ENCODE data around the gene HSD11B2.
"Not testable (repeated sequence)": the region's sequence is repeated elsewhere in the genome, so short reads cannot be mapped to it uniquely, and the experiment has no call there.

Gene HSD11B2

DNA sequence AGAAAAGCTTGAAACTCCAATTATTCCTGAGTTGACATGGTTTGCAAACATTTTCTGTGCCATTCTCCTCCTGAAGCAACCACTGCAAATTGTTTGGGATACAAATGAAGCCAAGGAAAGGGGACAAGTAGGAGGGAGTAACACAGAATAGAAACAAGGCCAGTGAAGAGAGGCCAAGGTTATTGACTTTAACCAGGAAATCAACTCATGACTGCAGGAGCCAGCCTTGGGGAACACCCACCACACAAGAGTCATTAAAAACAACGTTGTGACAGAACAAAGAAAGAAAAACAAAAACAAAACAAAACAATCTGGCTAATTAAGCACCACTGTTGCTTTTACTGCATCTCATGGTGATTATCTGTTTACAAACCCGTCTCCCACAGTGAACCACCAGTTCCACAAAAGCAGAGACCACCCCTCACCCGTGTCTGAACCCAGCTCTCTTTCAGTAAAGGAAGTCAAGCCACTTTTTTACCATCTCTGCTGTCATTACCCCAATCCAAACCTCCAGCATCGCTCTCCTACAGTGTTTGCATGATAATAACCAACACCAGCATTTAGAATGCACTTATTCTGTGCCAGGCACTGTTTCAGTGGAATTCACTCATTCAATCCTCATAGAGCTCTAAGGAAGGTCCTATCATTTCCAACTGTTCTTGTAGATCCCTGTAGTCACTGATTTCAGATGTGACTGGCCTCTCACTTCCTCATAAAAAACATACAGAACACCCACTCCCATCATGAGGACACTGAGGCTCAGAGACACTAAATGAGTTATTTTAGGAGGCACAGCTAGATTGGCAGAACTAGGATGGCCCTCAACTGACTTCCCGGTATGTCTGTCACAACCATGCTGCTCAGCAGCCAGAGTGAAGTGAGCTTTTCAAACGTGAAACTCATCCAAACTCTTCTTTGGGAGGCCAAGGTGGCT is 16.7 kb upstream of the HSD11B2 start:
- in situ Hi-C loops (cut with MboI; ENCODE audit: low sequenced_read_pairs) = no loop called here

DNA sequence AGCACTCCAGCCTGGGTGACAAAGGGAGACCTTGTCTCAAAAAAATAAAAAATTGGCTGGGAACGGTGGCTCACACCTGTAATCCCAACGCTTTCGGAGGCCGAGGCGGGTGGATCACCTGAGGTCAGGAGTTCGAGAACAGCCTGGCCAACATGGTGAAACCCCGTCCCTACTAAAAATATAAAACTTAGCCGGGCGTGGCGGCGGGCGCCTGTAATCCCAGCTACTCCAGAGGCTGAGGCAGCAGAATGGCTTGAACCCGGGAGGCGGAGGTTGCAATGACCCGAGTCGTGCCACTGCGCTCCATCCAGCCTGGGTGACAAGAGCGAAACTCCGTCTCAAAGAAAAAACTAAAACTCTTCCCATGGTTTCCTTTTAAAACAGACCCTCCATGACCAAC is 15.5 kb upstream of the HSD11B2 start:
- in situ Hi-C loops (cut with MboI; ENCODE audit: low sequenced_read_pairs) = not testable (repeated sequence)

DNA sequence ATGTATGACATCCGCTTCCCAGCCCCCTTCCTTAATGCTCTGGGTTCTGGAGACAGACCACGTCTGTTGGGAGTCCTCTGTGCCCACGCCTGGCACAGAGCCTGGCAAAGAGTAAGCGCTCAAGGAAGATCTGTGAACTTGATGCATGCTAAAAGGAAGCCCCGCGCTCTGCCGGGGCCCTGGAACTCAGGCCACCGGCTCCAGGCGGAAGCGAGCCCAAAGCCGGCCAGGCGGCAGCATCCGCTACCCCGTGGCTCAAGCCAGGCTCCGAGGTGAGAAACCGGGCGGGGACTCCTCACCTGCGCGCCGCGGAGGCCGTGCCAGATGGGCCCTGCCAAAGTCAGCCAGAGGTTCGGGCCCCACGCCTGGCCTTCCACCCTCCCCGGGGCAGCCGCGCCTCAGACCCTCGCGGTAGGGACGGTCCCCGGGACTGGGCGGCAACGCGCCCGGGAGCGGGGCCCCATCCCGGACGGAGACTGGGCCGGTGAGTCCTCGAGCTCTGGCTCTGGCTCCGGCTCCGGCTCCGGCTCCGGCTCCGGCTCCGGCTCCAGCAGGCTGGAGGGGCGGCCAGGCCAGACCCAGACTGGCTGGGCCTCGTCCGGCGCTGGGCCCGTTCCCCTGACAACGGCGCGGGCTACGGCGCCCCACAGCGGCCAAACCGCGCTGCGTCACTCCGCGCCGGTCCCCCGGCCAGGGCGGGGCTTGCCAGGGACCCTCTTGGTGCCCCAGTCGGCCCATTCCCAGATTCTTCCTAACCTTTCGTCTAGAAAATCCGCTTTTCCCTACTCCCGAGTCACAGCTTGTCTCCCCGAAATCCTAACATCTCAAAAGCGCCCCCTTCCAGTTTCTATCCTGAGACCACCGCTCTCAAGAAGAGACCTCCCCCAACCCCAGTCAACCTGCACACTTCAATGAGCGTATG is 14.8 kb upstream of the HSD11B2 start, which contains the start of gene ZDHHC1:
ZDHHC1 (minus strand) TSS at position 606 of the 922 bp plus-strand sequence. CDS start 8,702 bp downstream, outside the sequence.
- in situ Hi-C loops (cut with MboI; ENCODE audit: low sequenced_read_pairs) = no loop called here

DNA sequence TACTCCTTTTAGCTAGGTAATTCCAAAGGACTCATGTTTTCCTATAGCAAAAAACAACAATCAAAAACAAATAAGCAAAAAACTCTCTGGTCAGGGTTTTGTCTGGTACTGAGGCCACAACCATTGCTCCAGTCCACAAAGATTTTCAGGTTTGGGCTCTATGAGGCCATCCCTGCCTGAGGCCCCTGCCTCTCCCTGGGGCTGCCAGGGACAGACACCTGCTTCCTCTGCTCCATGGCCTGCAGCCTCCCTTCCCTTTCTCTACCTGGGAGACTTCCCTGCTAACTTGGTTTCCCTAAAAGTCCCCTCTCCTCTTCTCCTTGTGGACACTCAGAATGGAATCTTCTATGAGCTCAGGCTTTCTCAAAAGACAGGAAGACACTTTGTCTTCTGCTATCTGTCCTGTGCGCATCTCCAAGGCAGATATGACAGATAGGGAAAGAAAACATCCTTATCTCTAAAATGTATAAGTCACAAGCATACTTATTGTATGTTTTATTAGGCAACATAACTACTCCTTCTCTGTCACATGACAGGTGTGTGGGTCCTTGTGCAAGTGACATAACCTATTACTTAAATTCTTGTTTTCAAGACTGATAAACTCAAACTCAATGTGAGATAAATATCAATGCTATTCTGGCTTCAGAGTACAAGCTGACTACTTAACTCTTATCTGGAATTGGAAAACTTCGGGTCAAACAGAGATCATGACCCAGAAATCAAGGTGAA is 13.4 kb upstream of the HSD11B2 start:
- in situ Hi-C loops (cut with MboI; ENCODE audit: low sequenced_read_pairs) = no loop called here

DNA sequence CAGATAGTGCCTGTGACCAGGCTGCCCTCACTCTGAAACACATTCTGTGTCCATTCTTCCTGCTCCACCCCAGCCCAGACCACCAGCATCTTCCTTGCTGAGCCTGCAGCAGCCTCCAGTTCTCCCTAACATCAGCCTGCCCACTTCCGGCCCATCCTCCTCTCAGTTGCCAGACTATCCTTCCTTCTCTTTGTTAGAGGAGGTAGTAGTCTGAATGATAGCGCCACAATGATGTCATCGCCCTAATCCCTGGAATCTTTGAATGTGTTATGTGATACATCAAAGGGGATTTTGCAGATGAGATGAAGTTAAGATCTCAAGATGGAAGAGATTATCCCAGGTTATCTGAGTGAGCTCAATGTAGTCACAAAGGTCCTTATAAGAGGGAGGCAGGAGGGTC is 11.4 kb upstream of the HSD11B2 start:
- in situ Hi-C loops (cut with MboI; ENCODE audit: low sequenced_read_pairs) = no loop called here

DNA sequence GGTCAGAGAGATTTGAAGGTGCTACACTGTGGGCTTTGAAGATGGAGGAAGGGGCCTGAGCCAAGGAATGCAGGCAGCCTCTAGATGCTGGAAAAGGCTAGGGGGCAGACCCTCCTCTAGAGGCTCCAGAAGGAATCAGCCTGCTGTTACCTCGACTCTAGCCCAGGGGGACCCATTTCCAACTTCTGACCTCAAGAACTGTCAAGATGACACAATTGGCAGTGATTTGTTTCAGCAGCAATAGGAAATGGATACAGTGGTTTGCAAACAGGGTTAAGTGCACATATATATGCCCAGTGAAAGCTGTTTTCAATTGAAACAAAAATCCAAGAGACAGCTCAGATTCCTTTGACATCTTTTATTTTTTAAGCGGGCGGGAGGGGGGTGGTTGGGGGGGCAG is 11.0 kb upstream of the HSD11B2 start:
- in situ Hi-C loops (cut with MboI; ENCODE audit: low sequenced_read_pairs) = no loop called here

DNA sequence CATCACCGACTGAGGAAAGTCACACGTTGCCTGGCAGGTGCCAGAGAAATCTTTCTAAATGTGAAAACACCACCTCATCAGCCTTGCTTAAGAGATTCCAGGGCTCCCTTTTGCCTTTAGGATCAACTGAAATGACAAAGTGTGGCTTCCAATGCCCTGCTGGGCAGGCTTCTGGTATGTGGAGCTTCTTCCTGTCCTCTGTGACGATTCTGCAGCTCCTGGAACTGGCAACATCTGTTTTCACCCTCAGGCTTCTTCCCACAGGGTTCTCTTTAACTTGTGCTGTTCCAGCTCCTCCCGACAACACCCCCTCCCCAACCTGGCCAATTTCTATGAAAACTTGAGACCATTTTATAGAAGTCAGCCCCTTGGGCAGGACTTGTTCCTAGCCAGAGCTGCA is 9.9 kb upstream of the HSD11B2 start:
- in situ Hi-C loops (cut with MboI; ENCODE audit: low sequenced_read_pairs) = no loop called here

DNA sequence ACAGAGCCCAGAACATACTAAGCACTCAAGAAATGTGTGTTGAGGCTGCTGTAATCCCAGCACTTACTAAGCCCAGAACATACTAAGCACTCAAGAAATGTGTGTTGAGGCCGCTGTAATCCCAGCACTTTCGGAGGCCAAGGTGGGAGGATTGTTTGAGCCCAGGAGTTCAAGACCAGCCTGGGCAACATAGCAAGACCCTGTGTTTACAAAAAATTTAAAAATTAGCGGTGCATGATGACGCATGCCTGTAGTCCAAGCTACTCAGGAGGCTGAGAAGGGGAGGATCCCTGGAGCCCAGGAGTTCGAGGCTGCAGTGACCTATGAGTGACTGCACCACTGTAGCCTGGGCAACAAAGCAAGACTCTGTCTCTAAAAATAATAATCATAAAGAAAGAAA is 7.9 kb upstream of the HSD11B2 start:
- in situ Hi-C loops (cut with MboI; ENCODE audit: low sequenced_read_pairs) = no loop called here

DNA sequence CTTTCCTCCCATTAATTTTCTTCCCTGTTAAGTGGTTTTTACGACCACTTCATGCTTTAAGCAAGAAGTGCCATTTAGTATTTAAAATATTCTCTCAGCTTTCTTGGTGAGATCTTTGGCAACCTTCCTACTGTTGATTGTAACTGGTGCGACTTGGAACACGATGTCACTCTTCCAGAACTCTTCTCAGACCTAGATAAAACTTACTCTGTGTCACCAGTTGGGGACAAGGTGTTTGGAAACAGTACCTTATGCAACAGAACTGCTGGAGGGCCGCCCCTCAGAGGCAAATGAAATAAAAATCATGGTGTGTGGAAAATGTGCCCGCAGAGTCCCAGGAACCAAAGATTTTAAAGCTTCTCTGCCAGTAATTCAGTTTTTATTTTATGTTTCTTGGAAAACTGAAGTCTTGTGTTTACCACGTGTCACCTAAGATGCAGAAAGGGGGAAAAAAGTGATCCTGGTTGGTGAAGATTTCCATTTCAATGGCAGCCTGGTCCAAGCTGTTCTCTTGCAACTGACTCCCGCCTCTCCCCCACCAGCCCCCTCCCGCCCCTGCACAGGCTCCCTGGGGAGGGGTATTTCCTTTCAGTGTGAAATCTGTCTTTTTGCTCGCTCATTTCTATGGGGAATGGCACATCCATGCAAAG is 7.2 kb upstream of the HSD11B2 start:
- in situ Hi-C loops (cut with MboI; ENCODE audit: low sequenced_read_pairs) = no loop called here

DNA sequence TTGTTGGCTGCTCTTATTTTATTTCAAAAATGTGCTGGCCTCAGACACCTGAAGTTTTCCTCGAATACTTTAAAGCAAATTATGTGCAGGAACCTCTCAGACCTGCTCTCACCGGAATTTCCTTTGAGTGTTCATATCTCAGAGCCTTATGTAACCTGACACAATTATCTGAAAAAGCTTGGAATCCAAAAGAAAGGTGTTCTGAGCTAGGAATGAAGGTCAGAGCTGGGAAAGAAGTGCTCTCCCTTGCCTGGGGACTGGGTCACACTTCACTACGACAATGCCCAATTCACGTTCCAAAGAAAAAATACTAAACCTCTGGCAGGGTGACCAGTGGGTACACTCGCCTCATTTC is 6.7 kb upstream of the HSD11B2 start:
- in situ Hi-C loops (cut with MboI; ENCODE audit: low sequenced_read_pairs) = no loop called here

DNA sequence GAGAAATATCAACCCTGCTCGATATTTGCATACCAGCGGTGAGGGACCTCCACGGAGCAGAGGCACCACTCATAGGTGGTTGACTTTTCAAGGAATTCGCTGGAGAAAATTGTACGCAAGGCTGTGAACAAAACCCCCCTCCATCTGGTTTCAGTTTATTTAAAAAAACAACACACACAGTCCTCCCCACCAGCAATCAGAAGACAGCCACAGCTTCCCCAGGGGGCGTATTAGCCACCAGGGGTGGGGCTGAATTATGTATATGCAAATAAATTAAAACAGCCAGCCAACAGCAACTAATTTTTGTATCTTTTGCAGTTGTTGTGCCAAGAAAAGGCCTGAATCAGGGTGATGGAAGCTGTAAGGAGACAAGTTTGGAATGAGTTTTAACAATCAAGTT is 5.9 kb upstream of the HSD11B2 start:
- in situ Hi-C loops (cut with MboI; ENCODE audit: low sequenced_read_pairs) = loop anchor here (25.0 kb wide), 1 partner anchor 463 kb away; the partner anchor contains the start of gene CES3

DNA sequence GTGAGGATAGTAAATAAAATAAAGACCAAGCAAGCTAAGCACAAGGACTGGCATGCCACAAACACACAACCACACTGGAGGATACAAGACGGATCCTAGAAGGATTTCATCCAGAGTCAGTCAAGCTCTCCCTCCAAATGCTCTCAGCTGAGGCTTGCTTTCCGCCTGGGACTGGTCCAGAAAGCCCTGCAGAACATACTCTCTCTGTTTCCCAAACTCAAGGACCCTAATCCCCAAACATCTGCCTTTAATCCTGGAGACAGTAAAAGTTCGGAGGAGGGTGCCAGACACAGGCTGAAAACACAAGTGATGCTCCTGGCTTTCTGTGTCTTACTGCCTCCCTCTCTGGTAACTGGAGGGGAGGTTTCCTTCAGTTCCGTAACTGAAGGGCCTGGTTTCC is 5.3 kb upstream of the HSD11B2 start:
- in situ Hi-C loops (cut with MboI; ENCODE audit: low sequenced_read_pairs) = loop anchor here (25.0 kb wide), 1 partner anchor 463 kb away; the partner anchor contains the start of gene CES3

DNA sequence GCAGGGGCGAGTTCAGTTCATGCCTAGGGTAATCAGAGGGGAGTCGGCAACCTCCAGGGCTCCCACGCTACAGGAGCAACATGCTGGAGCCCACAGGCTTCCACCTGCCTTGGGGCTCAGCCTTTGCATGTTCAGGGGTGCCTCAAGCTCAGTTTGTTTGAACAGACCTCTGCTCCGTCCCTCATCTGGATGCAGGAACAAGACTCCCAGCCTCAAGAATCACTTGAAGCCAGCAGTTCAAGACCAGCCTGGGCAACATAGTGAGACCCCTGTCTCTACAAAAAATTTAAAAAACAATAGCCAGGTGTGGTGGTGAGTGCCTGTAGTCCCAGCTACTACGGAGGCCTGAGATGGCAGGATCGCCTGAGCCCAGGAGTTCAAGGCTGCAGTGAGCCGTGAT is 4.9 kb upstream of the HSD11B2 start:
- in situ Hi-C loops (cut with MboI; ENCODE audit: low sequenced_read_pairs) = loop anchor here (25.0 kb wide), 1 partner anchor 464 kb away; the partner anchor contains the start of gene CES3

DNA sequence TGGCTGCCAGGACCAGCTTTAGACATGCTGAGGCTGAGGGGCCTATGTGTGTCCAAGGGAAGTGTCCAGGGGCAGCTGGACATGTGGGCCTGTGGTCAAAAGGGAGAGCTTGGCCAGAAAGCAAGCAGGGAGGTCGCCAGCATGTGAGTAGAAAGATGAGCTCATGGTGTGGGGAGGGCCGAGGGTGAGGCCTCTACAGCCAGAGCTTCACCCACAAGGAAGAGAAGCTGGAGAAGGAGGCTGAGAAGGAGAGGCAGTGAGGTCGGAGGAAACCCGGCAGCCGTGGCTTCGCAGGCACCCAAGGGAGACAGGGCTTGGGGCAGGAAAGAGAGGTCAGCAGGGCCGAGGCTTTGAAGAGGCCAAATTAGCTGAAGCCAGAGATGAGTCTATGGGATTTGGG is 4.0 kb upstream of the HSD11B2 start:
- in situ Hi-C loops (cut with MboI; ENCODE audit: low sequenced_read_pairs) = loop anchor here (25.0 kb wide), 1 partner anchor 465 kb away; the partner anchor contains the start of gene CES3

DNA sequence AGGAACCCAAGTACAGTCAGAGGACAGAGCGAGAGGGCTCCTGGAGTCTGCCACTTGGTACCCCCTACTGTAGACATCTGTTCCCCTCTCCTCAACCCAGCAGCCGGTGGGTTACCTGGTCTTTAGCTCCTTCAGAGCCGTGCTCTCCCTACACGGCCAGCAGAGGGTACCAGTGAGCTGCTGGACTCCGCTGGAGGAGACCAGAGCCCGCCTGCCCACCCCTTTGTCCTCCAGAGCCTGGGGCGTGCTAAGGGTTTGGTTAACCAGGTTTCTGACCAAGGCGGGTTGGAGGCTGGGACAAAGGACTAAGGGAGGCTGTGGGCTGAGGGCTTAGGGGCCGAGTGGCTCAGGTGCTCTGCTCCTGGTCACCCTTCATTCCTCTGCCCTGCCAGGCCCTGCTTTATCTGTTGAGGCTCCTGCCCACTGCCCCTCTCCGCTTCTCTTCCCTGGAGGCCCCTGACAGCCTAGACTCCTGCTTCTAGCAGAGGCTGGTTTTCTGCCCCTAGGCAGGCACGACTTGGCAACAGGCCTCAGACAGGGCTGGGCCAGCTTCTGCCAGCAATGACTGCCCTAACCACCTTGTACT is 2.7 kb upstream of the HSD11B2 start:
- in situ Hi-C loops (cut with MboI; ENCODE audit: low sequenced_read_pairs) = loop anchor here (25.0 kb wide), 1 partner anchor 466 kb away; the partner anchor contains the start of gene CES3

DNA sequence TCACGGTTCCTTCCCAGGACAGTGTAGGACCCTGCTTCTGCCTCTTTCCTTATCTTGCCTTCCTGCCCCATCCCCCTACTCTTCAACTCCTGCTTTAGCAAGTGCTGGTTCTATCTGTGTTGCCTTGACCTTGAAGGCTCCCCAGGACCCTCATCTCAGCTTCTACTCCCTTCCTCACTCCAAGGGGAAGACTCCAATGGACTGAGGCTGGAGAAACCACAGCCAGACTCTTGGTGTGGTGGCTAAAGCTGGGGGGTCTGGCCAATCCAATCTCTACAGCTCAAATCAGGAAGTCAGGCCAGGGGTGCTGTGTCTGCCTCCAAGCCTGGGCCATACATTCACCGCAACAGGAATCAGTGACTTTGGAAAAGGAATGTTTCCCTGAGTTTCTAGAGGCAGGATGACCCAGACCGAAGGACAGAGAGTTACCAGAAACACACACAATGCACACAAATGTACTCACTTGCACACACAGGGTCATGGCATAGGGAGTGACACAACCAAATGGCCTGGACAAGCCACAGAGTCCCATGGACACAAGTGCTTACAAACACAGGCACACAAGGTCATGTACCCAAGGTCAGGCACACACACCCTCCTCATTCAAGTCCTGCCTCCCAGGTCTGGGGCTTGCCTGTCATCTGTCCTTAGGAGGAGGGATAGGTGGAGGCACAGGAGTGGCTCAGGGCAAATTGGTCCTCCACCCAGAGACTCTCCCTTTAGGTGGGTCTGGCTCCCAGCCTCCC is 1.7 kb upstream of the HSD11B2 start:
- in situ Hi-C loops (cut with MboI; ENCODE audit: low sequenced_read_pairs) = loop anchor here (25.0 kb wide), 1 partner anchor 467 kb away; the partner anchor contains the start of gene CES3

DNA sequence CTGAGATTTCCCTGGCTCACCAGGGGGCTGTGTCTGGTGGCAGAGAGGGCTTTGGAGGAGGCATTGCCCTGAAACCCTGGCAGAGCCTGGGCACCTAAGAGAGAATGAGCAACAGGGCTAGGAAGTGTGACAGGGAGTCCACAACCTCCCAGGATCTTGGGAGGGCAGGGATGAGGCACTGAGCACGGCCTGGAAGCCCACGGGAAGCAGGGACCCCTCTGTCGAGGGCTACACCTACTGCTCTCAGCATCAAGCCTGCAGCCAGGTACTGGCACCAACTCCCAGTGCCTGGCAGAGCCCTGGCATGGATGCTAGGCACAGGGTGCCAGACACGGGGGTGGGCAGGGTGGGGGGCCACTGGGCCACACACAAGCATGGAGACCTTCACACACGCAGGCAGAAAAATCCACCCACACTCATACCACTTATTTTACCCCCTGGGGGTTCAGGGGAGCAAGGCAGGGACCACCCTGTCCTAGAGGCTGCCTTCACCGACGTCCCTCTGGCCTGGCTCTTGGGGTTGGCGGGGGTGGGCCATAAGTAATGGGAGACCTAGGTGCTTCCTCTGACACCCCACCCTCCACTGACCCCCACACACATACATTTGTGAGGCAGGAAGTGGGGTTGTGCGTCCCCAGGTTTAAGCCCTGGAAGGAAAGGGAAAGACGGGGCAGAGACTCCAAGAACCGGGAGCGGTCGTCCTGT is 970 bp upstream of the HSD11B2 start:
- in situ Hi-C loops (cut with MboI; ENCODE audit: low sequenced_read_pairs) = loop anchor here (25.0 kb wide), 1 partner anchor 468 kb away; the partner anchor contains the start of gene CES3

DNA sequence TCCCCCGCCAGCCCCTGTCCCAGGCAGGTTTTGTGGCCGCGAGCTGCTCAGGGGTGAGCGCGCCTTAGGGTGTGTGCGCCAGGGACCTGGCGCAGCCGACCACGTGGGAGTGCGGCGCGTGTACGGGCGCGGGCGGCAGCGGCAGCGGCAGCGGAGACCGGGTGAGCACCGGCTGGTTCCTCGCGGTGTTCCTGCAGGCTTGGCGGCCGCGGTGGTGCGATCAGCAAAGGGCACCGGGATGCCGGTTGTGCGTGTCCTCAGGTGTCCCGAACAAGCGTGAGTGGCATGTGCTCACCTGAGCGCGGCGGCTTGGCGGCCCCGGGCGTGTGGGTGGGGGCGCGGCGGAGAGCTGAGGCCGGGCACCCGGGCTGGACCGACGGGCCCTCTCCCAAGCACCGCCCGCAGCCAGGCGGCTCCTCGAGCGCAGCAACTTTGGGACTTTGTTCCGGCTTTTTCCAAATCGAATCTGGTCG is 381 bp upstream of the HSD11B2 start:
- in situ Hi-C loops (cut with MboI; ENCODE audit: low sequenced_read_pairs) = loop anchor here (25.0 kb wide), 1 partner anchor 468 kb away; the partner anchor contains the start of gene CES3

Data from HL-60/S4 treated with retinoic acid at 250 ng/mL for 4 days and 3 days (cell line).